Mesendoderm (in vitro differentiated cells): Measurements from ENCODE around the gene CHMP1B.
A peak's percentile ranks its signal among the peaks of the same experiment; 100 is the strongest.

Experiments
- DNase-seq: peaks from one replicate; pipeline ENCODE4 v3.0.0; 2013
- H2AK5ac ChIP-seq: 2 replicates; pipeline ENCODE4 v1.6.1; 2013; ENCODE audit warnings: low read length, inconsistent platforms
- H2BK120ac ChIP-seq: 2 replicates; pipeline ENCODE4 v1.6.1; 2013; ENCODE audit warnings: low read depth, mild to moderate bottlenecking, low read length, moderate library complexity, mixed read lengths
- H2BK15ac ChIP-seq: replicated peaks from 2 replicates; pipeline ENCODE4 v1.6.1; 2013; ENCODE audit warnings: low read depth, mild to moderate bottlenecking, moderate library complexity
- H2BK5ac ChIP-seq: 2 replicates; pipeline ENCODE4 v1.6.1; 2013; ENCODE audit warnings: low read length, inconsistent platforms
- H3K18ac ChIP-seq: 2 replicates; pipeline ENCODE4 v1.6.1; 2013; ENCODE audit warnings: mild to moderate bottlenecking, low read length, mixed read lengths
- H3K23ac ChIP-seq: one replicate; pipeline ENCODE4 v1.6.1; 2013; ENCODE audit warnings: low read length
- H3K27ac ChIP-seq: 2 replicates; pipeline ENCODE4 v1.5.1; 2013; ENCODE audit warnings: low read depth, mild to moderate bottlenecking, inconsistent platforms, low read length, moderate library complexity
- H3K27me3 ChIP-seq: 2 replicates; pipeline ENCODE4 v1.6.1; 2013; ENCODE audit warnings: low read length, control low read depth, mild to moderate bottlenecking, inconsistent platforms; ENCODE audit not compliant: insufficient read depth, poor library complexity
- H3K36me3 ChIP-seq: 2 replicates; pipeline ENCODE4 v1.6.1; 2013; ENCODE audit warnings: low read length, inconsistent platforms; ENCODE audit not compliant: control insufficient read depth, insufficient read depth
- H3K4ac ChIP-seq: one replicate; pipeline ENCODE4 v1.6.1; 2013; ENCODE audit warnings: low read depth, mild to moderate bottlenecking, low read length, moderate library complexity
- H3K4me1 ChIP-seq: 2 replicates; pipeline ENCODE4 v1.6.1; 2013; ENCODE audit warnings: low read depth, low read length, inconsistent platforms; ENCODE audit not compliant: control insufficient read depth
- H3K4me2 ChIP-seq: 2 replicates; pipeline ENCODE4 v1.6.1; 2013; ENCODE audit warnings: low read length
- H3K4me3 ChIP-seq: 2 replicates; pipeline ENCODE4 v1.5.1; 2013; ENCODE audit warnings: mild to moderate bottlenecking, low read length
- H3K56ac ChIP-seq: one replicate; pipeline ENCODE4 v1.6.1; 2013; ENCODE audit warnings: low read length
- H3K79me1 ChIP-seq: 2 replicates; pipeline ENCODE4 v1.6.1; 2013; ENCODE audit warnings: low read length, inconsistent platforms
- H3K79me2 ChIP-seq: 2 replicates; pipeline ENCODE4 v1.6.1; 2013; ENCODE audit warnings: mild to moderate bottlenecking, low read length; ENCODE audit not compliant: control insufficient read depth, insufficient read depth
- H3K9ac ChIP-seq: 2 replicates; pipeline ENCODE4 v1.6.1; 2013; ENCODE audit warnings: low read length, inconsistent platforms
- H4K5ac ChIP-seq: one replicate; pipeline ENCODE4 v1.6.1; 2013; ENCODE audit warnings: low read length
- H4K8ac ChIP-seq: one replicate; pipeline ENCODE4 v1.6.1; 2013; ENCODE audit warnings: low read depth, mild to moderate bottlenecking, control low read depth, low read length, moderate library complexity
- WGBS: extraction: QIAGEN DNeasy Blood & Tissue Kit; methylation state at CpG from one replicate; pipeline ENCODE4 v1.1.7; 2013; ENCODE audit warnings: low lambda C conversion rate, missing lambda C conversion rate; ENCODE audit not compliant: insufficient coverage; ENCODE audit errors: extremely low coverage; 5-methylcytosine and 5-hydroxymethylcytosine counted together

Gene CHMP1B

GRCh38 chr18:11862468-11863137 lies 11.4 kb downstream of the CHMP1B start:
- Histone ChIP-seq H4K8ac (no peak overlapping the region), H2BK5ac (no peak overlapping the region), H3K4me2 (no peak overlapping the region), H3K27ac (no peak overlapping the region), H3K23ac (no peak overlapping the region), H2BK120ac (no peak overlapping the region), H3K79me2 (no peaks in the 10 kb centered on the region), H4K5ac (no peak overlapping the region), H2BK15ac (no peak overlapping the region), H3K36me3 (no peaks in the 10 kb centered on the region), H3K79me1 (no peaks in the 10 kb centered on the region), H2AK5ac (no peak overlapping the region), H3K56ac (no peak overlapping the region), H3K4ac (no peak overlapping the region), H3K4me3 (no peak overlapping the region), H3K9ac (no peak overlapping the region), H3K4me1 (no peaks in the 10 kb centered on the region), H3K27me3 (no peaks in the 10 kb centered on the region), H3K18ac (no peak overlapping the region)
- DNase-seq = peak; percentile 37
- no CpG with 5 or more reads among the region's 6 CpGs for WGBS

- no peak overlapping the region for H2BK5ac ChIP-seq
- no peak for DNase-seq
- no peak overlapping the region for H3K4me2 ChIP-seq
- no peaks in the 10 kb centered on the region for H3K27me3 ChIP-seq
- no peak overlapping the region for H2BK15ac ChIP-seq
- no peak overlapping the region for H3K23ac ChIP-seq
- no peak overlapping the region for H3K18ac ChIP-seq
- H3K36me3 ChIP-seq = peaks cover 3% of the 10 kb centered on the region
- H3K27ac ChIP-seq = no peak overlapping the region
- no CpG with 5 or more reads among the region's 2 CpGs for WGBS
- no peak overlapping the region for H2BK120ac ChIP-seq
- H3K4me3 ChIP-seq = no peak overlapping the region
- no peak overlapping the region for H4K5ac ChIP-seq
- no peaks in the 10 kb centered on the region for H3K79me1 ChIP-seq
- H3K56ac ChIP-seq = no peak overlapping the region
- H3K4me1 ChIP-seq = no peaks in the 10 kb centered on the region
- H3K4ac ChIP-seq = no peak overlapping the region
- no peak overlapping the region for H3K9ac ChIP-seq
- H4K8ac ChIP-seq = no peak overlapping the region
- no peak overlapping the region for H2AK5ac ChIP-seq
- H3K79me2 ChIP-seq = no peaks in the 10 kb centered on the region
These were observed 13.3 kb downstream of the CHMP1B start for GRCh38 chr18:11864471-11864870.

- Histone ChIP-seq H2BK15ac (no peak overlapping the region), H3K4me1 (no peaks in the 10 kb centered on the region), H3K79me2 (no peaks in the 10 kb centered on the region), H3K4me2 (no peak overlapping the region), H2BK5ac (no peak overlapping the region), H2BK120ac (no peak overlapping the region), H3K9ac (no peak overlapping the region), H3K4ac (no peak overlapping the region), H4K8ac (no peak overlapping the region), H3K4me3 (no peak overlapping the region), H3K27me3 (no peaks in the 10 kb centered on the region), H3K23ac (no peak overlapping the region), H3K56ac (no peak overlapping the region), H3K79me1 (no peaks in the 10 kb centered on the region), H2AK5ac (no peak overlapping the region), H3K18ac (no peak overlapping the region), H3K36me3 (peaks cover 3% of the 10 kb centered on the region), H4K5ac (no peak overlapping the region), H3K27ac (no peak overlapping the region)
- DNase-seq = no peak
- no CpG with 5 or more reads among the region's 12 CpGs for WGBS
These were observed 13.9 kb downstream of the CHMP1B start for GRCh38 chr18:11865071-11865470.

- Histone ChIP-seq H4K5ac (no peak overlapping the region), H3K79me1 (no peaks in the 10 kb centered on the region), H3K27me3 (no peaks in the 10 kb centered on the region), H3K56ac (no peak overlapping the region), H3K4me1 (no peaks in the 10 kb centered on the region), H2BK5ac (no peak overlapping the region), H2BK120ac (no peak overlapping the region), H2BK15ac (no peak overlapping the region), H3K27ac (no peak overlapping the region), H3K79me2 (no peaks in the 10 kb centered on the region), H4K8ac (no peak overlapping the region), H3K18ac (no peak overlapping the region), H3K4me2 (no peak overlapping the region), H3K4me3 (no peak overlapping the region), H3K23ac (no peak overlapping the region), H2AK5ac (no peak overlapping the region), H3K36me3 (peaks cover 3% of the 10 kb centered on the region), H3K9ac (no peak overlapping the region), H3K4ac (no peak overlapping the region)
- WGBS = no CpG with 5 or more reads among the region's 10 CpGs
- DNase-seq = no peak
These were observed 15.1 kb downstream of the CHMP1B start for GRCh38 chr18:11866329-11866728.

GRCh38 chr18:11866764-11867163 lies 15.6 kb downstream of the CHMP1B start:
- no peak overlapping the region for H3K4me3 ChIP-seq
- no peak overlapping the region for H3K27ac ChIP-seq
- no peaks in the 10 kb centered on the region for H3K79me2 ChIP-seq
- H3K23ac ChIP-seq = no peak overlapping the region
- no peak overlapping the region for H3K4ac ChIP-seq
- no peak overlapping the region for H2BK15ac ChIP-seq
- no peaks in the 10 kb centered on the region for H3K27me3 ChIP-seq
- no peak overlapping the region for H3K18ac ChIP-seq
- no peak overlapping the region for H4K5ac ChIP-seq
- no peak overlapping the region for H3K9ac ChIP-seq
- H3K36me3 ChIP-seq = peaks cover 3% of the 10 kb centered on the region
- no peak overlapping the region for H2BK5ac ChIP-seq
- no CpG with 5 or more reads among the region's 5 CpGs for WGBS
- no peak overlapping the region for H2AK5ac ChIP-seq
- no peak overlapping the region for H4K8ac ChIP-seq
- H2BK120ac ChIP-seq = no peak overlapping the region
- H3K79me1 ChIP-seq = no peaks in the 10 kb centered on the region
- no peak for DNase-seq
- no peak overlapping the region for H3K56ac ChIP-seq
- no peaks in the 10 kb centered on the region for H3K4me1 ChIP-seq
- H3K4me2 ChIP-seq = no peak overlapping the region

- Histone ChIP-seq H3K79me2 (no peaks in the 10 kb centered on the region), H3K27me3 (no peaks in the 10 kb centered on the region), H2BK5ac (no peak overlapping the region), H3K4ac (no peak overlapping the region), H4K5ac (no peak overlapping the region), H3K4me3 (no peak overlapping the region), H3K36me3 (peaks cover 3% of the 10 kb centered on the region), H2BK15ac (no peak overlapping the region), H3K4me1 (no peaks in the 10 kb centered on the region), H3K56ac (no peak overlapping the region), H2BK120ac (no peak overlapping the region), H3K4me2 (no peak overlapping the region), H3K23ac (no peak overlapping the region), H3K27ac (no peak overlapping the region), H4K8ac (no peak overlapping the region), H3K79me1 (no peaks in the 10 kb centered on the region), H3K18ac (no peak overlapping the region), H2AK5ac (no peak overlapping the region), H3K9ac (no peak overlapping the region)
- no peak for DNase-seq
- no CpG with 5 or more reads among the region's 8 CpGs for WGBS
These were observed 17.0 kb downstream of the CHMP1B start for GRCh38 chr18:11868230-11868629.
